Keratinocyte (primary cell): ENCODE data around the gene ANKRD49. TPM values are rescaled to one million over a fixed set of nuclear protein-coding genes. Genes with fewer than 3 reads are reported as not detected.
"Not testable (repeated sequence)": the region's sequence is repeated elsewhere in the genome, so short reads cannot be mapped to it uniquely, and the experiment has no call there.

Experiments used
- DNase-seq: peaks from one replicate; pipeline ENCODE4 v3.0.0-alpha.2; 2011; ENCODE audit warnings: low read depth, missing footprints, low spot score
- FAIRE-seq: peaks from 2 replicates; lab custom pipeline; 2011; peaks lifted over from hg19 to GRCh38; lab: Jason Lieb, UNC
- H2AFZ ChIP-seq: 2 replicates; pipeline ENCODE4 v1.6.0; 2012; ENCODE audit warnings: low read length, control low read depth, inconsistent platforms; ENCODE audit not compliant: control insufficient read depth
- H3K27ac ChIP-seq: 2 replicates; pipeline ENCODE4 v1.5.1; 2011; ENCODE audit warnings: low read length; ENCODE audit not compliant: control insufficient read depth, insufficient read depth
- H3K27me3 ChIP-seq: 3 replicates; pipeline ENCODE4 v1.6.0; 2011; ENCODE audit warnings: low read length; ENCODE audit not compliant: control insufficient read depth, insufficient read depth; ENCODE audit errors: extremely low read depth
- H3K36me3 ChIP-seq, 2 experiments: 2 replicates in 1 of 2; 3 replicates in 1 of 2; pipeline ENCODE4 v1.5.1; 2011; ENCODE audit warnings: low read length in 2 of 2, mild to moderate bottlenecking in 1 of 2; ENCODE audit not compliant: control insufficient read depth in 2 of 2, insufficient read depth in 2 of 2; ENCODE audit errors: extremely low read depth in 1 of 2
- H3K4me1 ChIP-seq: 3 replicates; pipeline ENCODE4 v1.5.1; 2011; ENCODE audit warnings: low read length; ENCODE audit not compliant: control insufficient read depth, insufficient read depth; ENCODE audit errors: extremely low read depth
- H3K4me2 ChIP-seq: 3 replicates; pipeline ENCODE4 v1.6.0; 2011; ENCODE audit warnings: low read depth, low read length; ENCODE audit not compliant: control insufficient read depth, insufficient read depth; ENCODE audit errors: extremely low read depth
- H3K4me3 ChIP-seq, 3 experiments: fragments of 200-600 bp in 1 of 3; sonication (generic) in 1 of 3; 2 replicates in 2 of 3; 3 replicates in 1 of 3; pipeline ENCODE4 v1.5.1; 2011 to 2016; ENCODE audit warnings: low read length in 3 of 3, mild to moderate bottlenecking in 3 of 3, control low read depth in 2 of 3, inconsistent platforms in 1 of 3, low read depth in 1 of 3, mixed read lengths in 1 of 3, mixed run types in 1 of 3, moderate library complexity in 1 of 3; ENCODE audit not compliant: control insufficient read depth in 2 of 3, insufficient read depth in 2 of 3; ENCODE audit errors: extremely low read depth in 1 of 3
- H3K79me2 ChIP-seq: 2 replicates; pipeline ENCODE4 v1.6.0; 2012; ENCODE audit warnings: low read length; ENCODE audit not compliant: control insufficient read depth, insufficient read depth
- H3K9ac ChIP-seq: 3 replicates; pipeline ENCODE4 v1.6.0; 2011; ENCODE audit warnings: low read length; ENCODE audit not compliant: control insufficient read depth, insufficient read depth; ENCODE audit errors: extremely low read depth
- H3K9me1 ChIP-seq: 3 replicates; pipeline ENCODE4 v1.6.0; 2011; ENCODE audit warnings: low read length; ENCODE audit not compliant: control insufficient read depth, insufficient read depth; ENCODE audit errors: extremely low read depth
- H3K9me3 ChIP-seq: 2 replicates; pipeline ENCODE4 v1.5.1; 2012; ENCODE audit warnings: low read depth, low read length; ENCODE audit not compliant: control insufficient read depth
- H4K20me1 ChIP-seq: 3 replicates; pipeline ENCODE4 v1.6.0; 2011; ENCODE audit warnings: low read length; ENCODE audit not compliant: control insufficient read depth, insufficient read depth; ENCODE audit errors: extremely low read depth
- CTCF ChIP-seq, 3 experiments: IDR thresholded peaks in 1 of 3; conservative IDR thresholded peaks in 1 of 3; optimal IDR thresholded peaks in 1 of 3; 2 replicates in 2 of 3; 3 replicates in 1 of 3; pipeline versions ENCODE3 to v1.5.1; 2011; ENCODE audit warnings: low read length in 3 of 3, mild to moderate bottlenecking in 3 of 3, moderate library complexity in 2 of 3, control low read depth in 1 of 3, inconsistent platforms in 1 of 3; ENCODE audit not compliant: insufficient read depth in 2 of 3; ENCODE audit errors: extremely low read depth in 1 of 3
- EZH2 ChIP-seq: IDR thresholded peaks from one replicate; pipeline ENCODE4 v1.6.1; 2012; ENCODE audit warnings: inconsistent platforms, mild to moderate bottlenecking, low read length, moderate library complexity
- dilution Hi-C: fragments of 300-500 bp; cut with MboI; formaldehyde crosslinking; loops from one replicate; pipeline ENCODE4 v1.7.0; 2020; ENCODE audit warnings: low sequenced_read_pairs; ENCODE audit not compliant: extremely low pct_ligation_motif_present
- polyA plus RNA-seq, 5 experiments: library from polyadenylated mRNA; depleted of rRNA in 3 of 5; stranded (reverse) in 3 of 5; stranded (forward) in 1 of 5; unstranded in 1 of 5; fragments of >200 nt; gene quantifications; 1 replicate in 1 of 5; 2 replicates in 3 of 5; 3 replicates in 1 of 5; pipeline versions ENCODE4 v1.2.1 to v1.2.3, GENCODE V29; 2011 to 2012; ENCODE audit warnings: missing spikeins in 2 of 5, low read depth in 1 of 5, low replicate concordance in 1 of 5

Gene ANKRD49
- polyA plus RNA-seq, 1 donor (not counting 4 experiments of a cell fraction or from before 2014, with no cell fraction given): 17.1 TPM

- no peak for DNase-seq
- H3K9me1 ChIP-seq: no peaks in the 10 kb centered on the region
- dilution Hi-C loops: no loop called here
- H3K4me1 ChIP-seq: no peaks in the 10 kb centered on the region
- H3K27ac ChIP-seq: no peak overlapping the region
- no peak for FAIRE-seq
- H3K27me3 ChIP-seq: no peaks in the 10 kb centered on the region
- H3K79me2 ChIP-seq: no peaks in the 10 kb centered on the region
- no peak overlapping the region for H3K9ac ChIP-seq
- TF ChIP-seq CTCF (optimal IDR thresholded peaks at IDR 0.05 in 1 of 3, IDR thresholded peaks at IDR 0.05 in 1 of 3, conservative IDR thresholded peaks at IDR 0.05 in 1 of 3; ENCODE audit: extremely low read depth in 1 of 3, insufficient read depth in 2 of 3, low read length in 3 of 3) (no peak), EZH2 (no peak)
- no peaks in the 10 kb centered on the region for H3K9me3 ChIP-seq
- no peaks in the 10 kb centered on the region for H4K20me1 ChIP-seq
- H2AFZ ChIP-seq: no peak overlapping the region
- H3K4me2 ChIP-seq: no peak overlapping the region
- peaks cover 4 to 6% of the 10 kb centered on the region in 2 experiments for H3K36me3 ChIP-seq
- no peak overlapping the region for H3K4me3 ChIP-seq
These were observed 7.7 kb downstream of the ANKRD49 start for GRCh38 chr11:94501522-94501921.

- Histone ChIP-seq H3K4me2 (no peak overlapping the region), H2AFZ (no peak overlapping the region), H3K9ac (no peak overlapping the region), H3K27ac (no peak overlapping the region), H3K9me3 (no peaks in the 10 kb centered on the region), H3K4me3 (no peak overlapping the region), H3K9me1 (no peaks in the 10 kb centered on the region), H4K20me1 (no peaks in the 10 kb centered on the region), H3K4me1 (no peaks in the 10 kb centered on the region), H3K36me3 (peaks cover 0 to 3% of the 10 kb centered on the region in 2 experiments), H3K27me3 (no peaks in the 10 kb centered on the region), H3K79me2 (no peaks in the 10 kb centered on the region)
- DNase-seq: no peak
- TF ChIP-seq CTCF (optimal IDR thresholded peaks at IDR 0.05 in 1 of 3, IDR thresholded peaks at IDR 0.05 in 1 of 3, conservative IDR thresholded peaks at IDR 0.05 in 1 of 3; ENCODE audit: extremely low read depth in 1 of 3, insufficient read depth in 2 of 3, low read length in 3 of 3) (peak in 2 of 3 experiments; percentile 40 to 45), EZH2 (no peak)
- dilution Hi-C loops: no loop called here
- FAIRE-seq: peak; percentile 34
These were observed 11.0 kb downstream of the ANKRD49 start for GRCh38 chr11:94504689-94505293.

- H3K4me2 ChIP-seq, H3K27me3 ChIP-seq, DNase-seq, H3K27ac ChIP-seq, H3K4me1 ChIP-seq, H3K4me3 ChIP-seq, H4K20me1 ChIP-seq, FAIRE-seq, H3K9me1 ChIP-seq, dilution Hi-C loops, H2AFZ ChIP-seq, H3K36me3 ChIP-seq, H3K9ac ChIP-seq, H3K9me3 ChIP-seq, H3K79me2 ChIP-seq: not testable (repeated sequence)
These were observed 12.7 kb downstream of the ANKRD49 start for GRCh38 chr11:94506513-94506912.
